GM12873 (cell line): ENCODE data around the gene LMF1.

ENCODE experiments used
- TF ChIP-seq, protein P1 (sequence below): IDR thresholded peaks from 2 replicates; pipeline ENCODE4 v1.5.1; 2012; ENCODE audit warnings: low read depth, mild to moderate bottlenecking, moderate library complexity, low read length, control low read depth; ENCODE audit not compliant: insufficient read depth; ENCODE audit errors: missing control alignments

LMF1 gene

GRCh38 chr16:893360-893759, 77.4 kb downstream of the LMF1 start:
- TF ChIP-seq, protein P1, sequence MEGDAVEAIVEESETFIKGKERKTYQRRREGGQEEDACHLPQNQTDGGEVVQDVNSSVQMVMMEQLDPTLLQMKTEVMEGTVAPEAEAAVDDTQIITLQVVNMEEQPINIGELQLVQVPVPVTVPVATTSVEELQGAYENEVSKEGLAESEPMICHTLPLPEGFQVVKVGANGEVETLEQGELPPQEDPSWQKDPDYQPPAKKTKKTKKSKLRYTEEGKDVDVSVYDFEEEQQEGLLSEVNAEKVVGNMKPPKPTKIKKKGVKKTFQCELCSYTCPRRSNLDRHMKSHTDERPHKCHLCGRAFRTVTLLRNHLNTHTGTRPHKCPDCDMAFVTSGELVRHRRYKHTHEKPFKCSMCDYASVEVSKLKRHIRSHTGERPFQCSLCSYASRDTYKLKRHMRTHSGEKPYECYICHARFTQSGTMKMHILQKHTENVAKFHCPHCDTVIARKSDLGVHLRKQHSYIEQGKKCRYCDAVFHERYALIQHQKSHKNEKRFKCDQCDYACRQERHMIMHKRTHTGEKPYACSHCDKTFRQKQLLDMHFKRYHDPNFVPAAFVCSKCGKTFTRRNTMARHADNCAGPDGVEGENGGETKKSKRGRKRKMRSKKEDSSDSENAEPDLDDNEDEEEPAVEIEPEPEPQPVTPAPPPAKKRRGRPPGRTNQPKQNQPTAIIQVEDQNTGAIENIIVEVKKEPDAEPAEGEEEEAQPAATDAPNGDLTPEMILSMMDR = no peak

GRCh38 chr16:892536-893255, 78.1 kb downstream of the LMF1 start:
- TF ChIP-seq, protein P1 = no peak

- TF ChIP-seq, protein P1 = no peak
Observed at GRCh38 chr16:892006-892405, 78.8 kb downstream of the LMF1 start.

DNA sequence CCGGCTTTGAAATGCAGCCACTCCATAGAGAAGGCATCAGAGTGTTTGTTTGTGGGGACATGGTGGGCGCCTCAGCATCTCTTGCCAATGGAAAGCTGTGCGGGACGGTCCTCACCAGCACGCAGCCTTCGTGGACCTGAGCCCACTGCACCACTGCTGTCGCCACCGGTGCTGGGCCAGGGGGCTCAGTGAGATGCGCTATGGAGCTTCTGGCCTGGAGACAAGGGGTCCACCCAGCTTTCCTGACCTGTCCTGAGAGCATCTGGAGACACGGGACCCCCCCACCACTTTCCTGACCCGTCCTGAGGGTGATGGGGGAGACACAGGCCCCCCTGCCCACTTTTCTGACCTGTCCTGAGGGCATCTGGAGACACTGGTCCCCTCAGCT, 79.4 kb downstream of the LMF1 start:
- TF ChIP-seq, protein P1 = no peak

- TF ChIP-seq, protein P1 = no peak
Observed at GRCh38 chr16:890716-891352, 80.0 kb downstream of the LMF1 start.

DNA sequence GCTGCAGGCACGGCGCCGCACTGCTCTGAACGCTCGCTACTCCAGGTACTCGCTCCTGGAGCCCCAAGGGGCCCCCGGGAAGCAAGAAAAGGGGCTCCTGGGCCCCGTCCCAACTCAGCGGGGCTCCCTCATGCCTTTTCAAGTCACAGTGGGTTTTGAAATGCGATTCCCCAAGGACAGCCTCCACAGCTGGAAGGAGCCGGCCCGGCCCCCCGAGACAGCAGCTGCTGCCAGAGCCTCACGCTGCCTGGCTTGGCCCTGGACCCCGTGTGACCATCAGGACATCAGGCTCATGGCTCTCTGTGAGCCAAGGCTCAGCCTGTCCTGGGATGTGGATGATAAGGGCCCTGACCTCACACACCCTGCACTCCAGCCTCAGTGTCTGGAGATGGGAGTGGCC, 80.6 kb downstream of the LMF1 start:
- TF ChIP-seq, protein P1 = no peak

DNA sequence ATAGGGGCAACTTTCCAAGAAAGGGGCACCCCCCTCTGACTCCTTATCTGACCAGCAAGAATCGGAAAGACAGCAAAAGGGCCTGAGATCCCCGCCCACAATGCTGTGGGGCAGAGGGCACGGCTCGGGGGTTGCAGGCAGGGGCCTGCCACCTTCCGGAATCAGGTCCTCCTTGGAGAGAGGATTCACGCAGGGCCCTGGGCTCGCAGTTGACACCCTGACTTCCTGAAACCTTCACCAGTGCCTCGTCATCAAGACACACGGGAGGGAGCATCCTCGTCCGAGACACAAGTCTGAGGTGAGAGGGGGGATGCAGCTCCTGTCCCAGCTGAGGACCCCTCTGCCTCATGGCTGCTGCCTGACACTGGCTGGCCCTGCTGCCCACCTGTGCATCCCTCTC, 81.2 kb downstream of the LMF1 start:
- TF ChIP-seq, protein P1 = no peak
